Activated T-cell treated with anti-CD3 and anti-CD28 coated beads for 48 hours (primary cell): ENCODE results near the gene CABYR.
"Not testable (repeated sequence)": the region's sequence is repeated elsewhere in the genome, so short reads cannot be mapped to it uniquely, and the experiment has no call there.

Experiments used
- DNase-seq: peaks from one replicate; pipeline ENCODE4 v3.0.0-alpha.2; 2020; ENCODE audit warnings: low read depth

CABYR gene

GRCh38 chr18:24128700-24129099 is 10.2 kb upstream of the CABYR start:
- DNase-seq, result no peak

GRCh38 chr18:24130494-24130893 is 8.4 kb upstream of the CABYR start:
- no peak for DNase-seq

GRCh38 chr18:24136967-24137373 is 1.9 kb upstream of the CABYR start:
- no peak for DNase-seq

- DNase-seq, result no peak
Observed at GRCh38 chr18:24138409-24138788, 463 bp upstream of the CABYR start.

- DNase-seq, result no peak
Observed at GRCh38 chr18:24140697-24141096, 1.8 kb downstream of the CABYR start.

GRCh38 chr18:24142376-24142775 is 3.5 kb downstream of the CABYR start:
- DNase-seq, result no peak

GRCh38 chr18:24149591-24149990 is 10.7 kb downstream of the CABYR start:
- DNase-seq, result not testable (repeated sequence)

- DNase-seq, result no peak
Observed at GRCh38 chr18:24153397-24153796, 14.5 kb downstream of the CABYR start.

GRCh38 chr18:24157855-24158254 is 19.0 kb downstream of the CABYR start:
- DNase-seq, result no peak

- no peak for DNase-seq
Observed at GRCh38 chr18:24160086-24160485, 21.2 kb downstream of the CABYR start.

- DNase-seq, result no peak
Observed at GRCh38 chr18:24161304-24161703, 22.4 kb downstream of the CABYR start.

- no peak for DNase-seq
Observed at GRCh38 chr18:24168496-24168895, 29.6 kb downstream of the CABYR start.

GRCh38 chr18:24170360-24170759 is 31.5 kb downstream of the CABYR start:
- peak; percentile 1 for DNase-seq

- no peak for DNase-seq
Observed at GRCh38 chr18:24173997-24174396, 35.1 kb downstream of the CABYR start.

GRCh38 chr18:24176727-24177416 is 38.0 kb downstream of the CABYR start:
- DNase-seq, result peak; percentile 44

- no peak for DNase-seq
Observed at GRCh38 chr18:24177499-24178133, 38.8 kb downstream of the CABYR start.

- DNase-seq, result no peak
Observed at GRCh38 chr18:24180048-24180447, 41.2 kb downstream of the CABYR start.

GRCh38 chr18:24181806-24182205 is 42.9 kb downstream of the CABYR start:
- DNase-seq, result no peak

- no peak for DNase-seq
Observed at GRCh38 chr18:24185805-24186204, 46.9 kb downstream of the CABYR start.

GRCh38 chr18:24187049-24187448 is 48.2 kb downstream of the CABYR start:
- DNase-seq, result no peak

- no peak for DNase-seq
Observed at GRCh38 chr18:24187689-24188088, 48.8 kb downstream of the CABYR start.

- no peak for DNase-seq
Observed at GRCh38 chr18:24188120-24188519, 49.3 kb downstream of the CABYR start.

GRCh38 chr18:24189007-24189528 is 50.2 kb downstream of the CABYR start:
- no peak for DNase-seq
